G401 (cell line): ENCODE measurements around the gene GPR161. TPM values are rescaled to one million over a fixed set of nuclear protein-coding genes. Genes with fewer than 3 reads are reported as not detected.
"Not testable (repeated sequence)": the region's sequence is repeated elsewhere in the genome, so short reads cannot be mapped to it uniquely, and the experiment has no call there.

Experiments used
- DNase-seq: peaks from one replicate; pipeline ENCODE4 v3.0.0-alpha.2; 2015; ENCODE audit warnings: low spot score
- in situ Hi-C: cut with HindIII; loops from 2 replicates; pipeline ENCODE4 v1.10.0; 2016; ENCODE audit warnings: low sequenced_read_pairs, mixed read lengths
- total RNA-seq: library from RNA; depleted of rRNA; stranded (reverse); fragments of >200 nt; shearing (Covaris generic); gene quantifications from 2 replicates; pipeline ENCODE4 v1.2.3, GENCODE V29; 2014; rRNA removed

The GPR161 gene
- total RNA-seq, 1 experiment from 2014 or later, result 5.6 TPM

DNA sequence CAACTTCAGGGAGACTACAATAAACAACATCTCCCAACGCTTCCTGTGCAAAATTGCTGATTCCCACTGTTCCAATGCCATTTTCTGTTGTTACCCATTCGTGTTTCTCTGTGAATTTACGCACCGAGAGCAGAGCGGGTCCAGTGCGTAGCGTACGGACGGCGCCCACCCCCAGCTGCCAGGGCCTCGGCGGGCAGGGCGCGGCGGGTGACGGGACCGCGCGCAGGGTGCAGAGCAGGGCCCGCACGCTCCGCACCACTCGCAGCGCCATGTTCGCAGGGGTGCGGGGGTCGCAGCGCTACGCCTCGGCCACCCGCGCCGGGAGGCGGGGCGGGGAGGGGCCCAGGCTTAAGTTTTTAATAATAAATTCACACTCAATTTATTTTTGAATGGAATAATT lies 80.6 kb downstream of the GPR161 start:
- in situ Hi-C loops, DNase-seq: not testable (repeated sequence)

DNA sequence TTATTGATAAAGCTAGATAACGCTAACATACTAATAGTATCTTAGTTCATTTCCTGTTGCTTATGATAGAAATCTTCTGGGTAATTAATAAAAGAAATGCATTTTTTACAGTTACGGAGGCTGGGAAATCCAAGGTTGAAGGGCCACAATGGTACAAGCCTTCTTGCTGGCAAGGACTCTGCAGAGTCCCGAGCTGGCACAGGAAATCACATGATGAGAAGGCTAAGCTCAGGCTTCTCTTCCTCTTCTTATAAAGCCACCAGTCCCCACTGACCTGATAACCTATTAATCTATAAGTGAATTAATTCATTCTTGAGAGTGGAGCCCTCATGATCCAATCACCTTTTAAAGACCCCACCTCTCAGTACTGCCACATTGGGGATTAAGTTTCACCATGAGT lies 82.6 kb downstream of the GPR161 start:
- in situ Hi-C loops, result no loop called here
- no peak for DNase-seq

DNA sequence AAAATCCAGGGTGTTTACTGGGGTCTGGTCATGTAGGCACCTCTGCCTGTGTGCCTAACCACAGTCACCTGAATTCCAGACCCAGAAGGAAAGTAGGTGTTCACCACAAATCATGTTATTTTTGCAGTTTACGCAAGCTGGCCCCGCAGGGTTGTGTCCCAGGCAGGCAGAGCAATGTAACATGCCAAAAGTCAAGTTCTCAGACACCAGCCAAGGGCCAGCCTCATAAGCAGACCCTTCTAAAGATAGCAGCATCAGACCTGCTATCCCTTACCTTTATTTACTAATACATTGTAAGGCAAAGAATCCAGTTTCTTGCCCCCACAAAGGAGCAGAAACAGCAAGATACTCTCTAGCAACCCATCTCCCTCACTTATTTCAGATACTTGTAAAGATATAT lies 83.0 kb downstream of the GPR161 start:
- in situ Hi-C loops, result no loop called here
- no peak for DNase-seq

DNA sequence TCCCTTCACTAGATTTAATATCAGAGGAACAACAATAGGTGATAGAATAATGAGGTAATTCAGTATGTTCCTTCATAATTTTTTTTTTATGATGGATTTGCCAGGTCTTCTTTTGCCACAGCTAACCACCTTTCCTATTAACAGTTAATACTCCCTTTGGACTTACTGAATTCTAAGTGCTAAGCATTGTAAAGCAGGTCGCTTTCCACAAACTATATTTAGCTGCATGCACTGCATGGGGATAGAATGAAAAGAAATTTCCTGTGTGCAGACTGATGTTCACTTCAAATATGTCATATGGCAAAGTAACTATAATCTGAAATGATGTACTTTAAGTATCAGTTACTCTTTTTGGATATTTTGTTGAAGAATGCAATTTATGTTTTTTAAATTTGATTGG lies 85.8 kb downstream of the GPR161 start:
- in situ Hi-C loops, result no loop called here
- peak; percentile 8 for DNase-seq

DNA sequence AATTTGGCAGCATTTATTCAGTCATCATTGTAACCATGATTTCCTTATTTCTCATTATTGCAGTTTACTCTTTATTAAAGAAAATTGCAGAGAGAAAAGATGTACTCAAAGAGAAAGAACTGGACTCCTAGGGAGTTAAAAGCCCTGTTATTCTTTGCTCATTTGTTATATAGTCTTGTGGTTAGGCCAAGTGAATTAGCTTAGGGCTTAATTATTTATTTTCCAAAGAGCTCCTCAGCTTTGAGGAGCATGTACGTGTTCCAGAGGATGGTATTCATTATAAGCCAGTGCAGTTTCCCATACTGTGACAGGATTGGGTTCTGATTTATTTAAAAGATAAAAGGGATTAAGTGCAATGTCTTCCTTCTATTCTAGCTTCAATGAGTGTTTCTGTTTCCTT lies 86.4 kb downstream of the GPR161 start:
- in situ Hi-C loops, result no loop called here
- no peak for DNase-seq

DNA sequence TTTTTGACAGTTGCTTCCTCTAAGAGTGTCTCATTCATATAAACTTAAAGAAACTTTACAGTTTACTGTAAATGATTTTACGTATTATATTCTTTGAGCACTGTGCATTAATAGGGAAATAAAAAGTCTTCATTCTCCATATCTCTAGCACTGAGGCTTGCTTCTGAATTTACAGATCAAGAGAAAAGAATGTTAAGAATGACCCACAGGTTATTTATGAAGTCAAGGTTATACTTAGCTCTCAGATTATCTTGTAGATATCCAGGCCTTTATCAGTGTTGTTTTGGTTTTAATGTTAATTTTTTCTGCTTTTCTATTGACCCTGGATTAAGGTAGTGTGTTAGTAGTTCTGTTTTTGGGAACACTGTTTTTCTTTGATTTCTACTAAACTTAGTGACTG lies 91.4 kb downstream of the GPR161 start:
- DNase-seq, result no peak
- in situ Hi-C loops, result no loop called here

DNA sequence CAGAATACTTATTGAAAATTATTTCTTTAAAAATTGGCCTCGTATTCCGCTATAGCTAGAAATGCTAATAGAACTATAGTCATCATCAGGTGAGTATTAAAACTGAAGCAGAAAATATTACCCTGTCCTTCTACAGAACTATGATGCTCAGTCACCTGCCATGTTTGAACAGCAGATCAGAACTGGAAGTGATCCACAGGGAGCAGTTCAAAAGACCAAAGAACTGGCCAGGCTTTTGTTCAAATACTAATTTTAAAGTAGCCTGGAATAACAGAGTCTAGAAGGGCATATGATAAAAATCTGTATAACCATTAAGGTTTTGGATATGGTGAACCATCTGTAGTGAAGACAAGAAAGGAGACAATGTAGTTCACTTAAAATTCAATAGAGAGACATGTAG lies 94.4 kb downstream of the GPR161 start:
- no peak for DNase-seq
- in situ Hi-C loops, result no loop called here

DNA sequence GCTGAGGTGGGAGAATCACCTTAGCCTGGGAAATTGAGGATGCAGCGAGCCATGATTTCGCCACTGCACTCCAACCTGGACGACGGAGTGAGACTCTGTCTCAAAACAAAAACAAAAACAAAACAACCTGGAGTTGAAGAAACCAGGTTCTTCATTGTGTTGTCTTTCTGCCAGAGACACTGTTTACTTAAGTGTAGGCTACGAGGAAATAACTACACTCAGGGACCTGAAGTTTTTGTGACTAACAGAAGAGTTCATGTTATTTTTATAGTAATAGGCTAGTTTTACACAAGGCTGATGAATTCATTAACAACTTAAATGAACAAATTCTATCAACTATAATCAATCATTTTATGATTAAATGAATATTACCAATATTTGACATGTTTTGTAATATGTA lies 101.4 kb downstream of the GPR161 start:
- in situ Hi-C loops, result no loop called here
- no peak for DNase-seq

DNA sequence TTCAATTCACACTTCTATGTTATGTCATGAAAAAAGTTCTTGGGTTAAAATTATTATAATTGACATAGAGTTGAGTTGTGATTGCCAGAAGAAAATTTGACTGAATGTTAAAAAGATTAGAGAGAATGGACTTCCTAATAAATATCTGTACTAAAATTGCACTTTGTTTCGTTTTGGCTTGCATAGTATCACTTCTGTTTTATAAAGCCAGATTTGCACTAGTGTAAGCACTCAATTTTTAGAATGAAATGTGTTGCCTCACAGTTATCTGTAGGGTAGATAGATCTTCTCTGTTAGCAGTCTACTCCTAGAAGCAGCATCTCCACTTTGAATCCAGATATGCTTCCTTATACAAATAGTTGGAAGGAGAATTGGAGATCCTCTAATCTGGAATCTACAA lies 104.7 kb downstream of the GPR161 start:
- in situ Hi-C loops, result no loop called here
- no peak for DNase-seq

DNA sequence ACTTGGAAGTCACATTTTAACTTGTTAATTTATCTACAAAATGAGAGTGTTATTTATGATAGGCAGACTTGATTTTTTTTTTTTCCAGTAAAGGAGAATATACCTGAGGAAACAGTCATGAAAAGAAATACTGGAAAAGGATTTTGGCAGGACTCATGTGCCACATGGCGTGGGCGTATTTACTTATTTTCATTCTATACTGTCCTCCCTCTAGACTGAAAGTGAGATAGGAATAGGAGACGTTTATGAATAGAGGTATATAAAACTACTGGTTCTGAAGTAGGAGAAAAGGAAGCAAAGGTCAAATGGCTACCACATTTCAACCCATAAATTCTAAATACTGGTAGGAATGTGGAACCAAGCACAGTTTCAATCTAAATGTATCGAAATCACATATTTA lies 105.1 kb downstream of the GPR161 start:
- in situ Hi-C loops, result no loop called here
- no peak for DNase-seq

DNA sequence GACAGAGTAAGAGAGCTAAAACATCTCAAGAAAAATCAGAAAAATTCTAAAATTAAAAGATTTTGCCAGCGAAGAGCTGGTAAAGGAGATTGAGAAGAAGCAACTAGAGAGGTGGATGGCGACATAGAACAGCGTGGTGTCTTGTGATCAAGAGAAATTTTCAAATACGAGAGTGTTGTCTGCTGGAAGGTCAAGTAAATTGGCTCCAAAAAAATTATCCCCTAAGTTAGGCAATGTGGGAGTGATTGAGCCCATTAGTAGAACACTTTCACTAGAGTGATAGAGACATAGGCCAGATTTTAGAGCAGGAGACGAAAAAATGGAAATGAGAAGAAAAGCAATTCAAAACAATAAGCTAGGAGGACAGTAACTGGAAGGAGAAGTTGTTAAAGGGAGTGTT lies 105.5 kb downstream of the GPR161 start:
- no peak for DNase-seq
- in situ Hi-C loops, result no loop called here

Other genes with a start within 250 kb of the GPR161 start
- not detected in 2 replicates for gene ADCY10, start 222.8 kb downstream of the GPR161 start, total RNA-seq
- 41.8 and 56.2 TPM in 2 replicates for gene DCAF6, start 200.2 kb downstream of the GPR161 start, total RNA-seq
- gene MPC2, start 199.9 kb downstream of the GPR161 start, total RNA-seq, result 67.2 and 72.8 TPM in 2 replicates
- gene TIPRL, start 42.0 kb upstream of the GPR161 start, total RNA-seq, result 23.8 and 41.4 TPM in 2 replicates
- gene SFT2D2, start 89.1 kb upstream of the GPR161 start, total RNA-seq, result 9.2 and 18.4 TPM in 2 replicates
- gene TBX19, start 143.9 kb upstream of the GPR161 start, total RNA-seq, result 0.07 TPM in 1 of 2 replicates, not detected in the other